Liver (tissue), 9 donors: Measurements from ENCODE around the gene TPGS1. TPM values are rescaled to one million over a fixed set of nuclear protein-coding genes. Genes with fewer than 3 reads are reported as not detected.

Experiments
- DNase-seq: peaks from one replicate; pipeline ENCODE4 v3.0.0-alpha.2; 2017; ENCODE audit warnings: low spot score
- H3K27ac ChIP-seq, 2 donors: one replicate each; pipeline ENCODE4 v1.7.0; 2013; ENCODE audit warnings: inconsistent platforms in 2 of 2, low read length in 2 of 2, control low read depth in 1 of 2, low read depth in 1 of 2, mild to moderate bottlenecking in 1 of 2
- H3K27me3 ChIP-seq, 4 donors: one replicate each; pipeline versions ENCODE4 v1.6.1 to v1.7.0; 2013; ENCODE audit warnings: low read length in 3 of 4, inconsistent platforms in 1 of 4, mild to moderate bottlenecking in 1 of 4, moderate library complexity in 1 of 4; ENCODE audit not compliant: control insufficient read depth in 4 of 4, insufficient read depth in 4 of 4
- H3K36me3 ChIP-seq, 4 donors: one replicate each; pipeline versions ENCODE4 v1.6.1 to v1.7.0; 2013; ENCODE audit warnings: low read length in 3 of 4, mild to moderate bottlenecking in 3 of 4, low read depth in 1 of 4, moderate library complexity in 1 of 4; ENCODE audit not compliant: control insufficient read depth in 4 of 4, insufficient read depth in 3 of 4
- H3K4me1 ChIP-seq, 4 donors: one replicate each; pipeline versions ENCODE4 v1.6.1 to v1.7.0; 2013; ENCODE audit warnings: low read length in 3 of 4, mild to moderate bottlenecking in 3 of 4, moderate library complexity in 1 of 4; ENCODE audit not compliant: control insufficient read depth in 4 of 4, insufficient read depth in 4 of 4
- H3K4me3 ChIP-seq, 3 donors: one replicate each; pipeline versions ENCODE4 v1.6.1 to v1.7.0; 2013; ENCODE audit warnings: low read length in 3 of 3, control low read depth in 1 of 3, low read depth in 1 of 3, mild to moderate bottlenecking in 1 of 3
- H3K9ac ChIP-seq, 2 donors: one replicate each; pipeline ENCODE4 v1.7.0; 2013; ENCODE audit warnings: low read length in 2 of 2, mild to moderate bottlenecking in 2 of 2, moderate library complexity in 2 of 2, control low read depth in 1 of 2, low read depth in 1 of 2
- H3K9me3 ChIP-seq, 4 donors: one replicate each; pipeline versions ENCODE4 v1.6.1 to v1.7.0; 2013; ENCODE audit warnings: low read length in 3 of 4; ENCODE audit not compliant: control insufficient read depth in 4 of 4
- ATF3 ChIP-seq: IDR thresholded peaks from 2 replicates; pipeline ENCODE4 v1.6.1; 2016; ENCODE audit warnings: antibody characterized with exemption
- CTCF ChIP-seq: fragments of 150-350 bp; IDR thresholded peaks from 2 replicates; pipeline ENCODE4 v1.5.1; 2017; ENCODE audit warnings: improper control_type of control experiment, low read depth, low read length; ENCODE audit not compliant: missing input control
- EGR1 ChIP-seq, 2 donors: IDR thresholded peaks; 2 replicates each; pipeline ENCODE4 v1.6.1; 2016 to 2018; ENCODE audit warnings: antibody characterized with exemption in 2 of 2, low read depth in 2 of 2
- FOXA1 ChIP-seq: IDR thresholded peaks from 2 replicates; pipeline ENCODE4 v1.6.1; 2016; ENCODE audit warnings: antibody characterized with exemption
- FOXA2 ChIP-seq: IDR thresholded peaks from 2 replicates; pipeline ENCODE4 v1.6.1; 2016; ENCODE audit warnings: antibody characterized with exemption
- GABPA ChIP-seq, 2 donors: IDR thresholded peaks in 1 of 2; conservative IDR thresholded peaks in 1 of 2; 2 replicates each; pipeline ENCODE4 v1.6.1; 2016; ENCODE audit warnings: antibody characterized with exemption in 2 of 2, mild to moderate bottlenecking in 1 of 2, moderate library complexity in 1 of 2
- HNF4A ChIP-seq, 2 donors: conservative IDR thresholded peaks; 2 replicates each; pipeline ENCODE4 v1.6.1; 2016; ENCODE audit warnings: antibody characterized with exemption in 2 of 2, mild to moderate bottlenecking in 2 of 2
- HNF4G ChIP-seq: IDR thresholded peaks from 2 replicates; pipeline ENCODE4 v1.6.1; 2016; ENCODE audit warnings: antibody characterized with exemption
- JUND ChIP-seq, 2 donors: IDR thresholded peaks; 2 replicates each; pipeline ENCODE4 v1.6.1; 2016; ENCODE audit warnings: antibody characterized with exemption in 2 of 2
- MAX ChIP-seq: IDR thresholded peaks from 2 replicates; pipeline ENCODE4 v1.6.1; 2016; ENCODE audit warnings: antibody characterized with exemption
- NR2F2 ChIP-seq: IDR thresholded peaks from 2 replicates; pipeline ENCODE4 v1.6.1; 2016; ENCODE audit warnings: antibody characterized with exemption
- RAD21 ChIP-seq, 2 donors: IDR thresholded peaks; 2 replicates each; pipeline ENCODE4 v1.6.1; 2016; ENCODE audit warnings: antibody characterized with exemption in 2 of 2, mild to moderate bottlenecking in 2 of 2
- REST ChIP-seq: IDR thresholded peaks from 2 replicates; pipeline ENCODE4 v1.6.1; 2016; ENCODE audit warnings: antibody characterized with exemption, mild to moderate bottlenecking
- RXRA ChIP-seq, 2 donors: IDR thresholded peaks; 2 replicates each; pipeline ENCODE4 v1.6.1; 2017 to 2018; ENCODE audit warnings: antibody characterized with exemption in 2 of 2, mild to moderate bottlenecking in 1 of 2
- SP1 ChIP-seq: IDR thresholded peaks from 2 replicates; pipeline ENCODE4 v1.6.1; 2018; ENCODE audit warnings: antibody characterized with exemption, mild to moderate bottlenecking
- TAF1 ChIP-seq: conservative IDR thresholded peaks from 2 replicates; pipeline ENCODE4 v1.6.1; 2016; ENCODE audit warnings: antibody characterized with exemption, mild to moderate bottlenecking
- YY1 ChIP-seq: IDR thresholded peaks from 2 replicates; pipeline ENCODE4 v1.6.1; 2016; ENCODE audit warnings: antibody characterized with exemption, mild to moderate bottlenecking
- ZBTB33 ChIP-seq: IDR thresholded peaks from 2 replicates; pipeline ENCODE4 v1.6.1; 2016; ENCODE audit warnings: antibody characterized with exemption
- WGBS: extraction: QIAGEN DNeasy Blood & Tissue Kit; methylation state at CpG from one replicate; pipeline ENCODE4 v1.1.7; 2013; 5-methylcytosine and 5-hydroxymethylcytosine counted together
- polyA plus RNA-seq, 2 donors: library from polyadenylated mRNA; stranded (reverse) in 1 of 2; unstranded in 1 of 2; fragments of 200-250 nt in 1 of 2; fragments of >200 nt in 1 of 2; fragmentation: Nextera tagmentation in 1 of 2; extraction: Ambion mirVana in 1 of 2; gene quantifications; one replicate each; pipeline versions ENCODE4 v1.2.1 to v1.2.3, GENCODE V29; 2013 to 2015
- total RNA-seq, 2 donors: library from RNA; depleted of rRNA; stranded (reverse); fragments of >200 nt; gene quantifications; one replicate each; pipeline ENCODE4 v1.2.3, GENCODE V29; 2014
- donor health status: healthy.
- donor health status: healthy.
- donor health status: healthy.
- donor health status: healthy.
- donor health status: healthy.

Gene TPGS1
- total and polyA plus RNA-seq, 4 donors = 1.7 to 15.5 (median 14.7) TPM

GRCh38 chr19:459724-460511 lies 47.4 kb upstream of the TPGS1 start:
- peaks cover 0 to 6% (median 0%) of the 10 kb centered on the region in 4 donors for H3K36me3 ChIP-seq
- TF ChIP-seq RXRA (IDR thresholded peaks at IDR 0.05) = no peak
- TF ChIP-seq EGR1 (IDR thresholded peaks at IDR 0.05; ENCODE audit: low read depth in 2 of 2) = no peak
- TF ChIP-seq GABPA (IDR thresholded peaks at IDR 0.05 in 1 of 2, conservative IDR thresholded peaks at IDR 0.05 in 1 of 2) = no peak
- no peak for TF ChIP-seq CTCF
- TF ChIP-seq REST = no peak
- no peak for TF ChIP-seq MAX
- TF ChIP-seq FOXA1 = no peak
- TF ChIP-seq NR2F2 = no peak
- TF ChIP-seq YY1 = no peak
- TF ChIP-seq RAD21 (IDR thresholded peaks at IDR 0.05) = no peak
- TF ChIP-seq FOXA2 = no peak
- no peak for TF ChIP-seq ATF3
- TF ChIP-seq HNF4A (conservative IDR thresholded peaks at IDR 0.05) = no peak
- peak; percentile 72 for DNase-seq
- WGBS = 1% methylated on average over 66 of the region's 66 CpGs
- H3K9me3 ChIP-seq = no peaks in the 10 kb centered on the region
- H3K27ac ChIP-seq = peak overlapping the region; percentile 3 to 69
- peak overlapping the region; percentile 30 to 63 for H3K9ac ChIP-seq
- H3K27me3 ChIP-seq = no peaks in the 10 kb centered on the region
- peak overlapping the region; percentile 59 to 91 (median 75) for H3K4me3 ChIP-seq
- peaks cover 2 to 11% (median 6%) of the 10 kb centered on the region in 4 donors for H3K4me1 ChIP-seq

- peak within 1 kb of the TSS; percentile 30 to 63 for H3K9ac ChIP-seq
- TF ChIP-seq CTCF (no peak), TAF1 (no peak), ATF3 (no peak), GABPA (IDR thresholded peaks at IDR 0.05 in 1 of 2, conservative IDR thresholded peaks at IDR 0.05 in 1 of 2) (no peak), YY1 (no peak), FOXA2 (no peak), EGR1 (IDR thresholded peaks at IDR 0.05; ENCODE audit: low read depth in 2 of 2) (no peak), HNF4G (no peak), HNF4A (conservative IDR thresholded peaks at IDR 0.05) (no peak), MAX (no peak), RXRA (IDR thresholded peaks at IDR 0.05) (no peak), JUND (IDR thresholded peaks at IDR 0.05) (no peak), SP1 (no peak), ZBTB33 (no peak)
These were observed 46.2 kb upstream of the TPGS1 start, which contains the start of gene SHC2 for GRCh38 chr19:460877-461720. SHC2 (minus strand) TSS chr19:461033; CDS start chr19:460996, 37 bp downstream.

More at GRCh38 chr19:460877-461720, 46.2 kb upstream of the TPGS1 start, which contains the start of gene SHC2:
- Histone ChIP-seq H3K9me3 (no peaks in the 10 kb centered on the region), H3K36me3 (peaks cover 0 to 4% (median 0%) of the 10 kb centered on the region in 4 donors), H3K27me3 (no peaks in the 10 kb centered on the region), H3K4me1 (peaks cover 2 to 11% (median 6%) of the 10 kb centered on the region in 4 donors), H3K27ac (peak within 1 kb of the TSS; percentile 34 to 69), H3K4me3 (peak within 1 kb of the TSS; percentile 59 to 91 (median 75))
- DNase-seq = no peak
- WGBS = 1% methylated on average over 85 of the region's 85 CpGs
